Stimulated activated CD8-positive, alpha-beta memory T cell treated with anti-CD3 and anti-CD28 coated beads, Interleukin-4, amount 100 ng/mL, for 24 hours (primary cell): ENCODE data around the gene RHPN2.
"Not testable (repeated sequence)": the region's sequence is repeated elsewhere in the genome, so short reads cannot be mapped to it uniquely, and the experiment has no call there.

Source experiments
- DNase-seq: peaks from one replicate; pipeline ENCODE4 v3.0.0-alpha.2; 2020; ENCODE audit warnings: low read depth

RHPN2 gene

GRCh38 chr19:33026602-33027001 lies 38.1 kb downstream of the RHPN2 start:
- not testable (repeated sequence) for DNase-seq

GRCh38 chr19:33025468-33026238 lies 39.0 kb downstream of the RHPN2 start:
- not testable (repeated sequence) for DNase-seq

- DNase-seq, result no peak
Measured at GRCh38 chr19:33024398-33024797, 40.3 kb downstream of the RHPN2 start.

- no peak for DNase-seq
Measured at GRCh38 chr19:33022472-33023116, 42.1 kb downstream of the RHPN2 start.

GRCh38 chr19:33010891-33011290 lies 53.8 kb downstream of the RHPN2 start:
- not testable (repeated sequence) for DNase-seq

GRCh38 chr19:33008738-33009137 lies 56.0 kb downstream of the RHPN2 start:
- no peak for DNase-seq

GRCh38 chr19:33005440-33005839 lies 59.2 kb downstream of the RHPN2 start:
- no peak for DNase-seq

GRCh38 chr19:33003424-33004024 lies 61.2 kb downstream of the RHPN2 start:
- not testable (repeated sequence) for DNase-seq

- DNase-seq, result not testable (repeated sequence)
Measured at GRCh38 chr19:33002126-33002865, 62.4 kb downstream of the RHPN2 start.

GRCh38 chr19:33000910-33001309 lies 63.8 kb downstream of the RHPN2 start:
- no peak for DNase-seq

- no peak for DNase-seq
Measured at GRCh38 chr19:33000510-33000909, 64.2 kb downstream of the RHPN2 start.

GRCh38 chr19:32998722-32999121 lies 66.0 kb downstream of the RHPN2 start:
- DNase-seq, result no peak

GRCh38 chr19:32997716-32998355 lies 66.9 kb downstream of the RHPN2 start:
- DNase-seq, result no peak

- DNase-seq, result not testable (repeated sequence)
Measured at GRCh38 chr19:32997061-32997464, 67.6 kb downstream of the RHPN2 start.

GRCh38 chr19:32995966-32996365 lies 68.7 kb downstream of the RHPN2 start:
- not testable (repeated sequence) for DNase-seq

- no peak for DNase-seq
Measured at GRCh38 chr19:32988724-32989123, 76.0 kb downstream of the RHPN2 start.

GRCh38 chr19:32988254-32988653 lies 76.4 kb downstream of the RHPN2 start:
- not testable (repeated sequence) for DNase-seq

GRCh38 chr19:32982488-32982887 lies 82.2 kb downstream of the RHPN2 start:
- not testable (repeated sequence) for DNase-seq

GRCh38 chr19:32979807-32980206 lies 84.9 kb downstream of the RHPN2 start:
- not testable (repeated sequence) for DNase-seq

GRCh38 chr19:32977813-32978212 lies 86.9 kb downstream of the RHPN2 start:
- DNase-seq, result not testable (repeated sequence)

- no peak for DNase-seq
Measured at GRCh38 chr19:32977280-32977679, 87.4 kb downstream of the RHPN2 start.
